ENCODE measurements around the gene TNS3. TPM values are rescaled to one million over a fixed set of nuclear protein-coding genes. Genes with fewer than 3 reads are reported as not detected.
"Not testable (repeated sequence)": the region's sequence is repeated elsewhere in the genome, so short reads cannot be mapped to it uniquely, and the experiment has no call there.

TNS3 gene
- polyA plus RNA-seq, 2 donors: 2.7 to 3.4 TPM

DNA sequence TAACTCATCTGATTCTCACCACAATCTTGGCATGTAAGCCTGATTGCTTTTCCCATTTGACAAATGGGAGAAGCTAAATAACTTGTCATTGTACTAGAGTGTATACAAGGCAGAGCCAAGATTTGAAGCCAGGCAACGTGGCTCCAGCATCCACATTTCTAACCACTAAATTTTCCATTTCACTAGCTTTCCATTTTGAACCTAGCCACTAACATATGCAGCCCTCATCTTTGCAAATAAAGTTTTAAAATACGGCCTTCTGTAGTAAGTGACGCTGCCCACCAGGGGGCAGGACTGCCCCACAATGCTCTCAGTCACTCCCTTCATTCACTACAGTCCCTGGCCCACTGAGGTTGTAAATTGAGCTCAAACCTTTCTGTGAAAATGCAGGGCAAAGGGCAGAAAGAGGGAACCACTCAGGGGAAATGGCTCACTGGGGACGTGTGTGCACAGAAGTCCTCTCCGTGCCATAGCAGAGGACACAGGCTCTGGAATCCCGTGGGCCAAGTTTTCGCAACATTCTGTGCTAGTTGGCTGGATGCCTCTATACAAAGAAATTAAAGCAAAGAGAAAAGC lies 315.7 kb downstream of the TNS3 start:
- no peaks in the 10 kb centered on the region for H3K36me3 ChIP-seq (ENCODE audit: control insufficient read depth in 2 of 2, insufficient read depth in 2 of 2, low read length in 1 of 2)
- no peaks in the 10 kb centered on the region for H3K4me1 ChIP-seq (ENCODE audit: control insufficient read depth in 2 of 2, insufficient read depth in 2 of 2, low read length in 1 of 2)
- no peak overlapping the region for H3K4me3 ChIP-seq (ENCODE audit: low read depth in 1 of 2, low read length in 2 of 2)
- H3K27me3 ChIP-seq (ENCODE audit: control insufficient read depth in 1 of 2, insufficient read depth in 2 of 2, low read length in 2 of 2): no peaks in the 10 kb centered on the region
- H3K9me3 ChIP-seq (ENCODE audit: control insufficient read depth in 2 of 2, insufficient read depth in 1 of 2, low read depth in 1 of 2, low read length in 1 of 2): peaks cover 0 to 2% of the 10 kb centered on the region in 2 donors
- 17 to 19% methylated on average over 7 of the region's 7 CpGs for WGBS, 2 donors
- H3K27ac ChIP-seq (ENCODE audit: low read depth in 2 of 2, low read length in 1 of 2): no peak overlapping the region

GRCh38 chr7:47265621-47266020 lies 316.3 kb downstream of the TNS3 start:
- H3K9me3 ChIP-seq (ENCODE audit: control insufficient read depth in 2 of 2, insufficient read depth in 1 of 2, low read depth in 1 of 2, low read length in 1 of 2): peaks cover 0 to 2% of the 10 kb centered on the region in 2 donors
- 85 to 91% methylated on average over 4 of the region's 4 CpGs for WGBS, 2 donors
- no peaks in the 10 kb centered on the region for H3K36me3 ChIP-seq (ENCODE audit: control insufficient read depth in 2 of 2, insufficient read depth in 2 of 2, low read length in 1 of 2)
- H3K4me3 ChIP-seq (ENCODE audit: low read depth in 1 of 2, low read length in 2 of 2): no peak overlapping the region
- H3K4me1 ChIP-seq (ENCODE audit: control insufficient read depth in 2 of 2, insufficient read depth in 2 of 2, low read length in 1 of 2): no peaks in the 10 kb centered on the region
- H3K27me3 ChIP-seq (ENCODE audit: control insufficient read depth in 1 of 2, insufficient read depth in 2 of 2, low read length in 2 of 2): no peaks in the 10 kb centered on the region
- no peak overlapping the region for H3K27ac ChIP-seq (ENCODE audit: low read depth in 2 of 2, low read length in 1 of 2)

- Histone ChIP-seq H3K9me3 (ENCODE audit: control insufficient read depth in 2 of 2, insufficient read depth in 1 of 2, low read depth in 1 of 2, low read length in 1 of 2) (peaks cover 0 to 2% of the 10 kb centered on the region in 2 donors), H3K27me3 (ENCODE audit: control insufficient read depth in 1 of 2, insufficient read depth in 2 of 2, low read length in 2 of 2) (no peaks in the 10 kb centered on the region), H3K4me3 (ENCODE audit: low read depth in 1 of 2, low read length in 2 of 2) (no peak overlapping the region), H3K36me3 (ENCODE audit: control insufficient read depth in 2 of 2, insufficient read depth in 2 of 2, low read length in 1 of 2) (no peaks in the 10 kb centered on the region), H3K27ac (ENCODE audit: low read depth in 2 of 2, low read length in 1 of 2) (no peak overlapping the region), H3K4me1 (ENCODE audit: control insufficient read depth in 2 of 2, insufficient read depth in 2 of 2, low read length in 1 of 2) (no peaks in the 10 kb centered on the region)
- WGBS, 2 donors: 77 to 79% methylated on average over 8 of the region's 8 CpGs
These were observed 317.8 kb downstream of the TNS3 start for GRCh38 chr7:47264021-47264651.

- no peaks in the 10 kb centered on the region for H3K4me1 ChIP-seq (ENCODE audit: control insufficient read depth in 2 of 2, insufficient read depth in 2 of 2, low read length in 1 of 2)
- no peak overlapping the region for H3K4me3 ChIP-seq (ENCODE audit: low read depth in 1 of 2, low read length in 2 of 2)
- no peaks in the 10 kb centered on the region for H3K27me3 ChIP-seq (ENCODE audit: control insufficient read depth in 1 of 2, insufficient read depth in 2 of 2, low read length in 2 of 2)
- no peaks in the 10 kb centered on the region for H3K36me3 ChIP-seq (ENCODE audit: control insufficient read depth in 2 of 2, insufficient read depth in 2 of 2, low read length in 1 of 2)
- WGBS, 2 donors: 82 to 89% methylated on average over 3 of the region's 3 CpGs
- H3K27ac ChIP-seq (ENCODE audit: low read depth in 2 of 2, low read length in 1 of 2): no peak overlapping the region
- H3K9me3 ChIP-seq (ENCODE audit: control insufficient read depth in 2 of 2, insufficient read depth in 1 of 2, low read depth in 1 of 2, low read length in 1 of 2): no peaks in the 10 kb centered on the region
These were observed 319.0 kb downstream of the TNS3 start for GRCh38 chr7:47262881-47263280.

DNA sequence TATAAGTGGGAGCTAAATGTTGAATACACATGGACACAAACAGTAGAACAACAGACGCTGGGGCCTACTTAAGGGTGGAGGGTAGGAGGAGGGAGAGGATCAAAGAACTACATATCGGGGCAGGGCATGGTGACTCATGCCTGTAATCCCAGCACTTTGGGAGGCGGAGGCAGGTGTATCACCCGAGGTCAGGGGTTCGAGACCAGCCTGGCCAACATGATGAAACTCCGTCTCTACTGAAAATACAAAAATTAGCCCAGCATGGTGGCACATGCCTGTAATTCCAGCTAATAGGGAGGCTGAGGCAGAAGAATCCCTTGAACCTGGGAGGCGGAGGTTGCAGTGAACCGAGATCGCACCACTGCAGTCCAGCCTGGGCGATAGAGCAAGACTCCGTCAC lies 319.8 kb downstream of the TNS3 start:
- not testable (repeated sequence) for H3K36me3 ChIP-seq (ENCODE audit: control insufficient read depth in 2 of 2, insufficient read depth in 2 of 2, low read length in 1 of 2); H3K27ac ChIP-seq (ENCODE audit: low read depth in 2 of 2, low read length in 1 of 2); H3K4me1 ChIP-seq (ENCODE audit: control insufficient read depth in 2 of 2, insufficient read depth in 2 of 2, low read length in 1 of 2); H3K27me3 ChIP-seq (ENCODE audit: control insufficient read depth in 1 of 2, insufficient read depth in 2 of 2, low read length in 2 of 2); H3K9me3 ChIP-seq (ENCODE audit: control insufficient read depth in 2 of 2, insufficient read depth in 1 of 2, low read depth in 1 of 2, low read length in 1 of 2); H3K4me3 ChIP-seq (ENCODE audit: low read depth in 1 of 2, low read length in 2 of 2)
- 90 to 92% methylated on average over 11 of the region's 11 CpGs for WGBS, 2 donors

GRCh38 chr7:47260270-47260669 lies 321.6 kb downstream of the TNS3 start:
- no peaks in the 10 kb centered on the region for H3K36me3 ChIP-seq (ENCODE audit: control insufficient read depth in 2 of 2, insufficient read depth in 2 of 2, low read length in 1 of 2)
- no peak overlapping the region for H3K27ac ChIP-seq (ENCODE audit: low read depth in 2 of 2, low read length in 1 of 2)
- no peaks in the 10 kb centered on the region for H3K27me3 ChIP-seq (ENCODE audit: control insufficient read depth in 1 of 2, insufficient read depth in 2 of 2, low read length in 2 of 2)
- no peak overlapping the region for H3K4me3 ChIP-seq (ENCODE audit: low read depth in 1 of 2, low read length in 2 of 2)
- no peaks in the 10 kb centered on the region for H3K9me3 ChIP-seq (ENCODE audit: control insufficient read depth in 2 of 2, insufficient read depth in 1 of 2, low read depth in 1 of 2, low read length in 1 of 2)
- peaks cover 0 to 4% of the 10 kb centered on the region in 2 donors for H3K4me1 ChIP-seq (ENCODE audit: control insufficient read depth in 2 of 2, insufficient read depth in 2 of 2, low read length in 1 of 2)
- WGBS, 2 donors: 95 to 98% methylated on average over 1 of the region's 1 CpG

GRCh38 chr7:47259682-47260081 lies 322.2 kb downstream of the TNS3 start:
- no peak overlapping the region for H3K27ac ChIP-seq (ENCODE audit: low read depth in 2 of 2, low read length in 1 of 2)
- H3K36me3 ChIP-seq (ENCODE audit: control insufficient read depth in 2 of 2, insufficient read depth in 2 of 2, low read length in 1 of 2): no peaks in the 10 kb centered on the region
- no peaks in the 10 kb centered on the region for H3K9me3 ChIP-seq (ENCODE audit: control insufficient read depth in 2 of 2, insufficient read depth in 1 of 2, low read depth in 1 of 2, low read length in 1 of 2)
- 95 to 97% methylated on average over 2 of the region's 2 CpGs for WGBS, 2 donors
- H3K4me3 ChIP-seq (ENCODE audit: low read depth in 1 of 2, low read length in 2 of 2): no peak overlapping the region
- H3K27me3 ChIP-seq (ENCODE audit: control insufficient read depth in 1 of 2, insufficient read depth in 2 of 2, low read length in 2 of 2): no peaks in the 10 kb centered on the region
- H3K4me1 ChIP-seq (ENCODE audit: control insufficient read depth in 2 of 2, insufficient read depth in 2 of 2, low read length in 1 of 2): peaks cover 0 to 4% of the 10 kb centered on the region in 2 donors

DNA sequence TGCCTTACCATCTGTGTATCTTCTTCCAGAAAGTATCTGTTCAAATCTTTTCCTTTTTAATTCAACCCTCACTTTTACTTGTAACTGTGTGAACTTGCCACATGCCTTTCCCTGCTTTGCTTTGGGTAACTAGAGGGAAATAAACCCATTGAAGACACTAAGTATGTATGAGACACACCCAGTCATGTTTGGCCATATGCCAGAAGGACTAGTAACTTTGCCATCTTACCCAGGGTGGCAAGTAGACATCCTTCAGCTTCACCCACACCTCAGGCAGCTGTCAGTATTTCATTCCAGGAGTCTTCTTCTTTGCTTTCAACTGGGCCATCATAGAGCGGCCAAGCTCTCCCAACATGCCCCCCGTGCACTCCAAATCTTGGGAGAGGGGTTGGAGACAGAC lies 323.1 kb downstream of the TNS3 start:
- H3K27me3 ChIP-seq (ENCODE audit: control insufficient read depth in 1 of 2, insufficient read depth in 2 of 2, low read length in 2 of 2): no peaks in the 10 kb centered on the region
- no peak overlapping the region for H3K27ac ChIP-seq (ENCODE audit: low read depth in 2 of 2, low read length in 1 of 2)
- no peak overlapping the region for H3K4me3 ChIP-seq (ENCODE audit: low read depth in 1 of 2, low read length in 2 of 2)
- peaks cover 0 to 4% of the 10 kb centered on the region in 2 donors for H3K4me1 ChIP-seq (ENCODE audit: control insufficient read depth in 2 of 2, insufficient read depth in 2 of 2, low read length in 1 of 2)
- no peaks in the 10 kb centered on the region for H3K9me3 ChIP-seq (ENCODE audit: control insufficient read depth in 2 of 2, insufficient read depth in 1 of 2, low read depth in 1 of 2, low read length in 1 of 2)
- no peaks in the 10 kb centered on the region for H3K36me3 ChIP-seq (ENCODE audit: control insufficient read depth in 2 of 2, insufficient read depth in 2 of 2, low read length in 1 of 2)
- WGBS, 2 donors: 93 to 100% methylated on average over 2 of the region's 2 CpGs

DNA sequence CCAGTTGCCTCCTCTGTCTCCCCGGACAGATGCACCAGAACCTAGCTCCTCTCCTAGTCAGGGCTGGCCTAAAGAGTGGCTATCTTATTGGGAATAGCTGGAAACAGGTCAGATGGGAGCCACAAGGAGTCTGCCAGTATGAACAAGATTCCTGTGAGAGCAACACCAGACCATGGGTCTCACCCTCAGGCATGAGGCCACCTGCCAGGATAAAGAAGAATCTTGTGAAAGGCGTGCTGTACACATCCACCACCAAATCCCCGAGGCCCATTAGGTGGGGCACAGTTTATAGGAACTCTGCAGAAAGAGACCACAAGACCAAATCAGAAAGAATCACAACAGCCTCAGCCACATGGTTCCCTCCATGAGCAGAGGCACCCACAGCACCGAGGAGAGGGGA lies 325.9 kb downstream of the TNS3 start:
- no peaks in the 10 kb centered on the region for H3K27me3 ChIP-seq (ENCODE audit: control insufficient read depth in 1 of 2, insufficient read depth in 2 of 2, low read length in 2 of 2)
- no peak overlapping the region for H3K27ac ChIP-seq (ENCODE audit: low read depth in 2 of 2, low read length in 1 of 2)
- WGBS, 2 donors: 33 to 58% methylated on average over 4 of the region's 4 CpGs
- no peaks in the 10 kb centered on the region for H3K36me3 ChIP-seq (ENCODE audit: control insufficient read depth in 2 of 2, insufficient read depth in 2 of 2, low read length in 1 of 2)
- H3K9me3 ChIP-seq (ENCODE audit: control insufficient read depth in 2 of 2, insufficient read depth in 1 of 2, low read depth in 1 of 2, low read length in 1 of 2): no peaks in the 10 kb centered on the region
- peaks cover 0 to 4% of the 10 kb centered on the region in 2 donors for H3K4me1 ChIP-seq (ENCODE audit: control insufficient read depth in 2 of 2, insufficient read depth in 2 of 2, low read length in 1 of 2)
- H3K4me3 ChIP-seq (ENCODE audit: low read depth in 1 of 2, low read length in 2 of 2): no peak overlapping the region

GRCh38 chr7:47255441-47255840 lies 326.5 kb downstream of the TNS3 start:
- no peak overlapping the region for H3K27ac ChIP-seq (ENCODE audit: low read depth in 2 of 2, low read length in 1 of 2)
- H3K4me1 ChIP-seq (ENCODE audit: control insufficient read depth in 2 of 2, insufficient read depth in 2 of 2, low read length in 1 of 2): peaks cover 0 to 4% of the 10 kb centered on the region in 2 donors
- no peak overlapping the region for H3K4me3 ChIP-seq (ENCODE audit: low read depth in 1 of 2, low read length in 2 of 2)
- no peaks in the 10 kb centered on the region for H3K27me3 ChIP-seq (ENCODE audit: control insufficient read depth in 1 of 2, insufficient read depth in 2 of 2, low read length in 2 of 2)
- WGBS, 2 donors: 86 to 90% methylated on average over 3 of the region's 3 CpGs
- no peaks in the 10 kb centered on the region for H3K9me3 ChIP-seq (ENCODE audit: control insufficient read depth in 2 of 2, insufficient read depth in 1 of 2, low read depth in 1 of 2, low read length in 1 of 2)
- H3K36me3 ChIP-seq (ENCODE audit: control insufficient read depth in 2 of 2, insufficient read depth in 2 of 2, low read length in 1 of 2): no peaks in the 10 kb centered on the region

Measured in esophagus (tissue), 2 donors.